HG03571 (cell line): Measurements from ENCODE around the gene CDK15.

ENCODE experiments used
- ATAC-seq: cut with Tn5 transposase; IDR thresholded peaks from one replicate; pipeline ENCODE4 v1.9.1; 2021; ENCODE audit not compliant: unreplicated experiment

CDK15 gene

DNA sequence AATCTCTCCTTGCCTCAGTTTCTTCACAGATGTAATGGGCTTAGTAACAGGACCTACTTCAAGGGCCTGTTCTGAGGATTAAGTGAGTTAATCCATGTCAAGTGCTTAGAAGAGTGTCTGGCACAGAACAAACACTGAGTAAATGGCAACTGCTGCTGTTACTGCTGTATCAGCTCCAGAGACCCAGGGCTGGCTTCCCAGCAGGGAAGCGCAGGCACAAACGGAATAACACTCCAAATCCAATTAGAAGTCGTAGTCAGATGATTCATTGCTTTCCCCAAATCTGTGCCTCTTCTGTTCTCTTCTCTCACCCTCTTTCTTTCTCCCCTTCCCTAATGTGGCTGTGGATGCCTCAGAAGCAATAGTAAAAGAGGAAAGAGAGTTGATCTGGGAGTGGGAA lies 126.2 kb downstream of the CDK15 start:
- no peak for ATAC-seq

- no peak for ATAC-seq
Observed at GRCh38 chr2:201933792-201934237, 127.5 kb downstream of the CDK15 start.

- ATAC-seq = no peak
Observed at GRCh38 chr2:201936817-201937216, 130.5 kb downstream of the CDK15 start.

- no peak for ATAC-seq
Observed at GRCh38 chr2:201937343-201937742, 131.0 kb downstream of the CDK15 start.

DNA sequence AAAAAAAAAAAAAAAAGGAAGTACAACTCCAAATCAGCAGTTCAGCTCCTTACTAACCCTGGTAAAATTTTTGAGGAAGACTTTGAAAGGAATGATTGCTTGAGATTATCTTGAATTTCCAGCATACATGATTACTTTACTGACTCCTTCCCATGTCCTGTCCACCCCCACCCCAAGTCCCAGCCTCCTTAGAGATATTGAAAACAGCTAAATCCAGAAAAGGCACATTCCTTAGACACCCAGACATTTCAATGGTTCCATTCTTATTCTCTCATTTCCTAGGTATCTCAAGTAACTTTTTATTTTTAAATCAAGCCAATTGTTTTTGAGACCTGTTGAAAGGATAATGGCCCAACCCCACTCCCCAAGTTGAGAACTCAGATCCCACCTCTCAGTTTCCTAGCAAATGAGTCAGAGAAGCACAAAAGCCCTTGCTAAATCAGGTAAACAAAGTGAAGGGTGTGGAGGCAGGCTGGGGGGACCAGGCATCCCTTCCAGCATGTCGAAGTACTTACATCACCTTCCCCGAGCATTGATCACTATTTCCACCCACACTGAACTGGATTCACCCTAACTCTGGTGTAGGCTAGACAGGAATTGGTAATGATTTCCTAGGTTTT lies 131.9 kb downstream of the CDK15 start:
- no peak for ATAC-seq

- no peak for ATAC-seq
Observed at GRCh38 chr2:201938781-201939180, 132.4 kb downstream of the CDK15 start.

GRCh38 chr2:201939453-201939941 lies 133.2 kb downstream of the CDK15 start:
- ATAC-seq = no peak

- ATAC-seq = no peak
Observed at GRCh38 chr2:201942531-201942930, 136.2 kb downstream of the CDK15 start.
